Activated CD4-positive, CD25-positive, alpha-beta regulatory T cell treated with anti-CD3 and anti-CD28 coated beads, Interleukin-2, amount 50 U/mL, for 16 hours (primary cell): Measurements from ENCODE around the gene MAP3K10.
"Not testable (repeated sequence)": the region's sequence is repeated elsewhere in the genome, so short reads cannot be mapped to it uniquely, and the experiment has no call there.

Experiments
- DNase-seq: peaks from one replicate; pipeline ENCODE4 v3.0.0-alpha.2; 2020; ENCODE audit warnings: low read depth, low spot score

Gene MAP3K10

DNA sequence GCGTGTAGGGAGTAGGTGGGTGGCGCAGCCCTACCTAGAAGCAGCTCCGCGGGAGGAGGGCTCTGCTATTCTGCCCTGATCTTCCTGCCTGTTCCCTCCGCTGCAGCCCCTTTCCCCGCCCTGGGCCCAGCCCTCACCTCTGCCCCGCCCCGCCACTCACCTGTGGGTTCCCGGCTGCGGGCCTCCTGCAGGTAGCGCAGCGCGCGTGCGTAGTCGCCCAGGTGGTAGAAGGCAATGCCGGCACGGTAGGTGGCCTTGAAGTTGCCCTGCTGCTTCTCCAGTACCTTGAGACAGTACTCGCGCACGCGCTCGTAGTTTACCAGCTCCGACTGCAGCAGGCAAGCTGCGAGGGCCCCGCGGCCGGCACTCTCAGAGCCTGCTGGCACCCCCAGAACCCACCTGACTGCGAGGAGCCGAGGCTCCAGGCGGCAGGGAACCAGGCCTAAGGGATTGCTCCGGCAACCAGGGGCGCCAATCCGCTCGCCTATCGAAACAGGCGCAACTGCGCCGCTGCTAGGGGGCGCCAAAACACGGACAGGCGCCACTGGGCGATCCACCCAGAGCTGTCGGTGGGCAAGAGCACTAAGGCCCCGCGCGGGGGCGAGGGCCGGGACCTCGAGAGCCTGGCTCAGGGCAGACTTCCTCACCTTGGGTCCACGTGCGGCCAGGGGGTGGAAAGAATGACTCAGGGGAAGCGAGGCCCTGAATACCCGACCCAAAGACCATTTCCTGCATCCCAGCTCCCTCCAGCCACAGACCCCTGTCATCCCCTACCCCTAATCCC is 26.0 kb downstream of the MAP3K10 start:
- DNase-seq = no peak

DNA sequence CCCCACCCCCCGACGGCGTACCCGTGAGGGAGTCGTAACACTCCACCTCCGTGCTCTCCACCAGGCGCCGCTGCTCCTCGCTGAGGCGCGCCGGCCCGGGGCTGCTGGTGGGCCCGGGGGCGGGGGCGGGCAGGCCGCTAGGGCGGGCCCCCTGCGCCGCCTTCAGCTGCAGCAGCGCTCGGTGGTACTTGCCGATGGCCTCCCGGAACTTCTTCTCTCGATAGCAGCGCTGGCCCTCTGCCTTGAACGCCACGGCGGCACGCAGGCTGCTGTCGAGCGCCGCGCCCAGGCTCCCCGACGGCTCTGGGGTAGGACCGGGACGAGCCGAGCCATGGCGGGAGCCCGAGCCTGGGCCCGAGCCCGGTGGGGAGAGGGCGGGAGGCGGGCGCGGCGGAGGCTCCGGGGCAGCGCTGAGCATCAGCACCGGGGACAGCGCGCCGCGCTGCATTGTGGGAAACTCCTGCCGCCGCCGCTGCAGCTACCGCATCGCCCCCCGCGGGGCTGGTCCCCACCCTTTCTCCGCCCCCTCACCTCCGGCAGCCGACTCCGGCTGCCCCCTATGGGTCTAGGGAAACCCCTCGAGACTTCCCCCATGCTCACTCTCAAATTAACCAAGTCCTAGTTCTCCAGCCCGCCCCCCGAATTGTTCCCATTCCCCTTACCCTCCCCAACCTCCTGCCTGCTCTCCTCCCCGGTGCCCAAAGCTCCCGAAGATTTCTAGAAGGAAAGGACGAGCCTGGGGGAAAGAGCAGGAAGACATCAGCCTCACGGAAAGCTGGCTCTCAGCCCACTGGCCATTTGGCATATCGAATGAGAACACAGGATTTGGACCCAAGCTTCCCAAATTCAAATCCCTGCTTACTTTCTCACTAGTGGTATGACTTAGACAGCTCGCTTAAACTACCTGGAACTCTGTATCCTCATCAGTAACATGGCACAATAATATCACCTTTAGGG is 27.0 kb downstream of the MAP3K10 start, which contains the start of gene TTC9B:
Gene TTC9B (minus strand): TSS at position 451 of the 957 bp plus-strand sequence. CDS start 3 bp downstream, at position 448.
- DNase-seq = no peak

DNA sequence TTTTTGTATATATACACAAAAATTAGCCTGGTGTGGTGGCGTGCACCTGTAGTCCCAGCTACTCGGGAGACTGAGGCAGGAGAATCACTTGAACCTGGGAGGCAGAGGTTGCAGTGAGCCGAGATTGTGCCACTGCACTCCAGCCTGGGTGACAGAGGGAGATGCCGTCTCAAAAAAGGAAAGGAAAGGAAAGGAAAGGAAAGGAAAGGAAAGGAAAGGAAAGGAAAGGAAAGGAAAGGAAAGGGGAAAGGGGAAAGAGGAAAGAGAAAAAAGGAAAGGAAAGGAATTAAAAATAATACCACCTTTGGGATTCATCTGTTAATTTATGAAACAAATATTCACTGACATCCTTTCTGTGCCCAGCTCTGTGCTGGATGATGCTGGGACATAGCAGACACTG is 27.8 kb downstream of the MAP3K10 start:
- not testable (repeated sequence) for DNase-seq

DNA sequence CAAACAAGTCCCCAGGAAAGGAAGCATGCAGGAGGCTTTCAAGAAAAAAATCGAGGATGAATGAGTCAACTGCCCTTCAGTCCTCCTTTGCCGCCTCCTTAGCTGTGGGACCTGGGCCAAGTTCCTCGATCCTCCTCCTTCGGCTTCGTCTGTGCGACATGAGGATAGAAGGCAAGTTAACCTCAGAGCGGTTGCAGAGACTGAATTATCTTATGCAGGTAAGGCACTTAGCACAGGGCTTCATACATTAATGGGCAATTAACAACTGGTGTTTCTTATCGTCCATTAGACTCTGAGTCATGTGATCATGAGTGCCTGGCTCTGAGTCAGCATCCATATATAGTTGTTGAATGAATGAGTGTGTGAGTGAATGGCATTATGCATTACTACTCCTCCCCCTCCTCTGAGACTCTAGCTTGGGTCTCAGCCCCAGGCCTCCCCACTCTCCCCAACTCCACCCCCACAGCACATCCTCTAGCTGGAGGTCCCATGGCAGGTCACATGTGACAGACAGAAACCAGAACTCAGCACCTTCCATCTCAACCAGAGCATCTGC is 28.6 kb downstream of the MAP3K10 start:
- no peak for DNase-seq

DNA sequence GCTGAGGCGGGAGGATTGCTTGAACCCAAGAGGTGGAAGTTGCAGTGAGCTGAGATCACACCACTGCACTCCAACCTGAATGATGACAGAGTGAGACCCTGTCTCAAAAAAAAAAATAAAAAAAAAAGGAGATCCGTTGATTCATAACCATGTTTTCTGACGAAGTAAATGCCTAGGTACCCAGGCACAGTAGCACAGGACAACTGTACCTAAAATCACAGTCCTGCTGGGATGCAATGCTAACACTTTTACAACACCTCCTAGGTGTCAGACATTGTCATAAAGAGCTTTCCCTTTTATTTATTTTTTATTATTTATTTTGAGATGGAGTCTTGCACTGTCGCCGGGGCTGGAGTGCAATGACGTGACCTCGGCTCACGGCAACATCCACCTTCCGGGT is 29.4 kb downstream of the MAP3K10 start:
- DNase-seq = no peak

DNA sequence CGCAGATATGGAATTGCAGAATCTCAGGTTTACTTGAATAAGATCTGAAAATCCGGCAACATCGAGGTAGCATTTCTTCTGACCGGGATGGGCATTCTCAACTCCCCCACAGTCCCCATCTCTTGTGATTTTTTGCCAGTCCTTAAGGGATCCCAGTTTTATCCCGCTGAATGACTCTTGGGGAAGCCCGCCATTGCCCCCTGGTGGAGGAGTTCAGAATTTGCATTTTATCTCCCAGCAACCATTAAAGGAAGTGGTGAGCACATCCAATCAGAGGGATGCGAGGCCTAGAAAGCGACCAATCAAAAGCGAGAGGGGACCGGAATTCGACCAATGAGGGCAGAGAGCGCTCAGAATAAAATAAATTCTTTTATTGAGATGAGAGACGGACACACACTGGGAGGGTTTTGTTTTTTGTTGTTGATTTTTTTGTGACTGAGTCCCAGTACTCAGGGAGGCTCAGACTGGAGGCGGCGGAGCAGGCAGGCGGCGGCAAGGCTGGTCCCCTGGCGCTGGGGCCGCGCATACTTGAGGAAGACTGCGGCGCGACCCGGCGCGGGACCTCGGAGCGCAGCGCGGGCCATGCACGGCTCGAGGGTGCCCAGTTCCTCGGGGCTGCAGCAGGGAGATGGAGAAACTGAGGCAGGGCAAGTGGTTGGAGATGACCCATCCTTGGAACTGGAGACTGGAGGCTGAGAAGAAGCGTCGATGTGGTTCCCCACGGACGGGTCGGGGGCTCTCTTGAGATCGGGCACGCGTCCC is 30.8 kb downstream of the MAP3K10 start:
- peak; percentile 49 for DNase-seq

DNA sequence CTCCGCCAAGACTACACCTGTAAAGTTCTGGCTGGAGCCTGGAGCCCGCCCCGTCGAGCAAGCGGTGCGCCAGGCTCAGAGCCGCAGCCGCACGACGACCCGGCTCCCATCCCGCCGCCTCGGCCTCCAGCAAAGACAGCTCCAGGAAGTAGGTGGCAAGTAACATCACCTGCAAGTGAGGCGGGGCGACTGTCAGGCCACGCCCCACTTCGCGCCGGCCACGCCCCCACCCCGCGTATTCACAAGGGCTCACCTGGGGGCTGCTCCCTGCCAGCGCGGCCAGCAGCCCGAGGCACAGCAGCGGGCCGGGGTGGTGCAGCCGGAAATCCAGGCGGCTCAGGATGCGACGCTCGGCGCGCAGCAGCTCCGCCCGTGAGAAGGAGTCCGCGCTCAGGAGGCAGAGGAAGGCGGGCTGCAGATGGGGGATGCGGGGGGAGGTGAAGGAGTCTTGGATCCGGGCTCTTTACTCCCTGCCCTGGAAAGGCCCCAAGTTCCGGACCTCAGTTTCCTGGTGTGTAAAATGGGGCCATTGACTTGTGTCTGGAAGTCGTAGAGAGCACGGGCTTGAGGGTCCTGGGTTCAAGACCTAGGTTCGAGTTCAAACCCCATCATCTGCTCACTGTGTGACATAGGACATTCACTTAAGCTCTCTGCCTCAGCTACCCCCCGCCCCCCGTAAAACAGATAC is 32.1 kb downstream of the MAP3K10 start:
- no peak for DNase-seq

DNA sequence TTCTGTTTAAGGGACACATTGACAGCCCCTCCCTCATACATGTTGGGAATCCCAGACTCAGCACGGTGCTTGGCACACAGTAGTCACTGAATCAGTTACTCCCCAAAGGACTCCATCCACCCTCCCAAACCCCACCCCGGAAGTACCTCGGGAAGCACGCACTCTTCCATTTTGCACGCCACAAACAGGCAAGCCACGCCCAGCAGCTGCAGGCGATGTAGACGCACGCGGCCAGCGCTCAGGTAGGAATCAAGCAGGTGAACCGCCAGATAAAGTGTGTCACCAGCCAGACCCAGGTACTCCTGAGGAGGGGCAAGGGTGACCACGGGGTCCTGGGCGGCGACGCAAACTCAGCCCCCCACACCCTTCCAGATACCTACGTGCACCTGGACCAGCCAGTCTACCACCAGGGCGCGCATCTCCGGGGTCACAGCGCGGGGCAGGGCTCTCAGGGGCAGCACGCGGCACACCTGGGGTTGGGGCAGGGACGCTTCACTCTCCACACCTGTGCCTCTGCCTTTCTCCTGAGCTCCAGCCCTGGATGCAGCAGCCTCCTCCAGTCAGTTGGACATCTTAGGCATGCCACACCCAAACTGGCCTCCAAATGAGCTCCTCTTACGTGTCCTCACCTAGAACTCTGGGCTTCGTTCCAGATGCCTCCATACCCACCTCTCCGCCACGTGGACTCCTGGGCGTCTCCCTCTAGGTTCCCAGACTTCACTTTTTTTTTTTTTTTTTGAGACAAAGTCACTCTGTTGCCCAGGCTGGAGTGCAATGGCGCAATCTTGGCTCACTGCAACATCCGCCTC is 33.3 kb downstream of the MAP3K10 start:
- DNase-seq = no peak

DNA sequence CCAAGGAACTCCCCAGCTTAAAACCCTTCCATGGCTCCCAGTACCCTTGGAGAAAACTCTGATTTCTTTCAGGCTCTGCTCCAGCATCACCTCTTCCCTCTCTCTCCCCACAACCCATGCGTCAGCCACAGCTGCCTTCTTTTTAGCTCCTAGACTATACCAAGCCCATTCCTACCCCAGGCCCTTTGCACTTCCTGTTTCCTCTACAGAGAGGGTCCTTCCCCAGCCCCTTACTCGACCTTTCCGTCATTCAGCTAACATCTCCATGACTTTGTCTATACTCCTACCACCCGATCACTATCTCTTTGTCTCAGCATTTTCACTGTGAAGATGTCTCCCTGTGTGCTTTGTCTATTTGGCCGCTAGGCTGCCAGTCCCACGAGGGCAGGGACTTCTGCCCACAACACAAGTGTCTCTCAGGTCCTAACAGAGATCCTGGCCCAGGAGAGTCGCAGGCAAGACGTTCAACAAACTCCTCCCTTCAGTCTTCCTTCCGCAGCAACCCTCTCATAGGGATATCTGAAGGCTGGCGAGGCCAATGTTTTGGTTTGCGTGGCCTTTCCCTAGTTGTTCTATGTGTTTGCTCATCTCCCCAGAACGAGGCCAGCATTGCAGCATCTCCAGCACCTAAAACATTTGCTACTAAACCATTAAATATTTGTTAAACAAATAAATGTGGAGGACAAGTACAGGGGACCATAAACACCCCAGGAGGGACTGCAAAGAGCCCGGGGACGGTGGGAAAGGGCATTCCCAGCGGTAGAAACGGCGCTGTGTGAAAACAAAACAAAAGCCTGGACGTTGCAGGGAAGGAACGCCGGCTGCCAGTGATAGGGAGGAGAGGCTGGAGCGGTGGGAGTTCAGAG is 34.4 kb downstream of the MAP3K10 start:
- no peak for DNase-seq

DNA sequence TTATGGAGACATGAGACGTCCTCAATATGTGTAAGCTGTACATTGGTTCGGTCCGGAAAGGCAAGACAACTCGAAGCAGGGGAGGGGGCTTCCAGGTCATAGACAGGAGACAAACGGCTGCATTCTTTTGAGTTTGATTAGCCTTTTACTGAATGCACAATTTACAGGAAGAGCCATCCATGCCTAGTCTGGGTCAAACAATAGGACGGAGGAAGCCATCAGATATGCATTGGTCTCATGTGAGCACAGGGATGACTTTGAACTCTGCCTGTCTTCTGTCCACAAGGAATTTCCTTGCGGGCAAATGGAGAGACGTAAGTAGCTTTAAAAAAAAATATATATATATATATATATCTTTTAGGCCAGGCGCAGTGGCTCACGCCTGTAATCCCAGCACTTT is 37.1 kb downstream of the MAP3K10 start:
- no peak for DNase-seq

DNA sequence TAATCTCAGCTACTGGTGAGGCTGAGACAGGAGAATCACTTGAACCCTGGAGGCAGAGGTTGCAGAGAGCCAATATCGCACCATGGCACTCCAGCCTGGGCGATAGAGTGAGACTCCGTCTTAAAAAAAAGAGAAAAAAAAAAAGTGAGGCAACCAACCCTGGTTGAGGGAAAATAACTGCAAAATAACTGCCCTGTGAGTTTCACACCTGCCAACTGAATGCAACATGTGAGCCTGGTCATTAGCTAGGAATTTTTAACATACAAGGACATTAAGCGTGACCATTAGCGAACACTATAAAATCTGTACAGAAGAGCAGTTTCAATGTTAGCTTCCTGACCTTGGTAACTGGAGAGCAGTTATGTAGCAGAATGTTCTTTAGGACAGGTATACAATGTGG is 37.6 kb downstream of the MAP3K10 start:
- DNase-seq = no peak

DNA sequence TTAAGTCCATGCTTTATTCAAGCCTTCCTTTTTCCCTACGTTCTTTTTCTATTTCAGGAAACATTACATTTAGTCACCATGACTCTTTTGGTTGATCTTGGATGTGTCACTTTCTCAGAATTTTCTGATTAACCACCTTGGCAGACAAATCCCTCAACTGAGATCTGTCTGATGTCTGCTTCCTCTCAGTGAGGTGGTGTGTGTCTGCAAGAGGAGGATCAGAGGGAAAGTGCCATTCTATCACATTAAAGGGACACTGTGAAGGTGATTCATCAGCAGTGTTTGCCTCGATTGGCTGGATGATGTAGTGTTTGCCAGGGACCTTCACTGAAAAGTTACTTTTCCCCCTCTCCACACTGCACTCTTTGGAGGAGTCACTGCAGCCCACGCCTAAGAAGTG is 38.3 kb downstream of the MAP3K10 start:
- no peak for DNase-seq

DNA sequence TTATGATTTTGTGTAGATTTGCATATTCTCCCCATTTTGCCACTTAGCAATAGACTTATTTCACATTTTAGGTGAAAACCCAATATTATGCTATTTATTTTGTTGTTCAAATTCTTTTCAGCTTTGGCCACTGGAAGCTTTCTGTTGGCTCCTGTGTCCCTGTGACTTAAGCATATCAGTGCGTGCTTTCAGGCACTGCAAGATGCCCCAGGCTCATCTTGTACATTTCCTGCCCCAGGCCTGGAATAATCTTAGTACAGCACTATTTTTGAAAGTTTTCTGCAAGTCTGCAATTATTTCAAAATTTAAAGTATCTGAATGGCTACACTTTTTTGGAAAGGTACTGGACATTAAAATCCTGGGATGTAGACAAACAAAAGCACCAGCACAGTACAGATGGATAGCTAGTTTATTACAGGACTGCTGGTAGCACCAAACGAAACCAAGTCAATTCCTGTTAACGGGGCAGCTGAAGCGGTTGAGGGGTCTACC is 38.7 kb downstream of the MAP3K10 start:
- no peak for DNase-seq

DNA sequence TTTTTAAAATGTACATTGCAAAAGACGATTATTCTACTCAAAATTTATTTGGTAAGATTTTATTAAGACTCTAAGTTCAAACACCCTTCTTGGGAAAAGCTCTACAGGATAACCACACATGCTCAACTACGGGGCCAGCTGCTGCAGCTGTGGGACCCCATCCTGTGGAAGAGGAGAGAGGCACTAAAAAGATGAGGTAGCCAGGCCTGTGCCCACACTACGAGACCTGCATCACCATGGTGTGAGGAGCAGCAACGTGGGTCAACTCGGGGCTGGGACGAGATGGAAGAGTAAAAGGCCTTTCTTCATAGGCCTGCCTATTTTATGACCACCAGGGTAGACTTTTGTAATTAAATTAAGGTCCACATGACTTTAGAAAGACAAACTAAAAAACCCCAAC is 39.8 kb downstream of the MAP3K10 start:
- no peak for DNase-seq

DNA sequence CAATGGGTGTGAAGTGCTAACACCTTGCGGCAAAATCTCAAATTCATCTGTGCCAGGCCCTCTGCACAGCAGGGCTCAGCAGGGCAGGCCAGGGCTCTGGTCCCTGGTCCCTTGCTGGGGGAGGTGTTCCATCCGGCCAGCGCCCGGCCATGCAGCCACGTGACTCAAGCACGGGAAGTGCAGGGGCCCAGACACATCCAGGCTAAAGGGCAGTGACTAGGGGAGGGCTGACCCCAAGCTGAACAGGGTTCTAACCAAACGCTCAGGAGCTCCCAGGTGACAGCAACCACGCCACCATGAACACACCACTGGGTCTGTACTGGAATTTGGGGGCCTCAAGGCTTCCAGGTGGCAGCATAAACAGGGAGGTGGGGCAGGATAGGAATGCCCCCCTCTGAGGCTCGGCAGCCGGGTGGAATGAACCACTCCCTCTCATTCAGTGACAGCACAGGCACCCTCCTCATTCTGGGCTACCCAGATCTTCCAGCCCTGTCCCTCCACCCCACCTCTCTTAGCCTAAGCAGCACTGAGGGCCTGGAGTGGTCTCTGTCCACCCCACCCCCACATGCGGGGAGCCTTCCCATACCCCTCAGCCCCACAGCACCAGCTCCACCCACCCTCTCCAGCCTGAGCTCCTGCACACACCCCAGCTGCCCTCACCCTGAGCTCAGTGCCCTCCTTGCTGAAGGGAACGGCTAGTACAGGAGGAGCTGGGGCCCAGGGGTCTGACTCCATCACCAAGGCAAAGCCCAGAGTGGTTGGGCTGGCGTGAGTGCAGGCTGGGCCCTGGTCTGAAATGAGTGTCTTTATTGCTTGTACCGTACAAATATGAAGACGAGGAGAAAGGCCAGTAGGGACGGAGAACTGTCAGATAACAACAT is 40.6 kb downstream of the MAP3K10 start:
- no peak for DNase-seq

DNA sequence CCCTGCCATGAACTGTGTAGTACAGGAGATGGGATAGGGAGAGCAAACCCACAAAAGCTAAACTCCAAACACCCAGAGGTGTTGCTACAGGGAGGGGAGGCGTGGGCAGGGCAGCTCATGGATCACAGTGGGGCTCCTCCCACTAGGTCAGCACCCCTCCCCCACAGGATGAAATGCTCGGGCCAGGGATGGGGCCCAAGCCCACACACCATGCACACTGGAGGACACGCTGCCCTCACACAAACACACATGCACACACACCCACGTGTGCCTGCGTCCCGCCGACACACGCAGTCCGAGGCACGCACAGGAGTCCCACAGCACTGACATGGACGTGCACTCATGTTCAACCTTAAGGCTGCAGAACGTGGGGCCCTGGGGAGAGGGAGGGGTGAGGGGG is 41.3 kb downstream of the MAP3K10 start:
- no peak for DNase-seq

DNA sequence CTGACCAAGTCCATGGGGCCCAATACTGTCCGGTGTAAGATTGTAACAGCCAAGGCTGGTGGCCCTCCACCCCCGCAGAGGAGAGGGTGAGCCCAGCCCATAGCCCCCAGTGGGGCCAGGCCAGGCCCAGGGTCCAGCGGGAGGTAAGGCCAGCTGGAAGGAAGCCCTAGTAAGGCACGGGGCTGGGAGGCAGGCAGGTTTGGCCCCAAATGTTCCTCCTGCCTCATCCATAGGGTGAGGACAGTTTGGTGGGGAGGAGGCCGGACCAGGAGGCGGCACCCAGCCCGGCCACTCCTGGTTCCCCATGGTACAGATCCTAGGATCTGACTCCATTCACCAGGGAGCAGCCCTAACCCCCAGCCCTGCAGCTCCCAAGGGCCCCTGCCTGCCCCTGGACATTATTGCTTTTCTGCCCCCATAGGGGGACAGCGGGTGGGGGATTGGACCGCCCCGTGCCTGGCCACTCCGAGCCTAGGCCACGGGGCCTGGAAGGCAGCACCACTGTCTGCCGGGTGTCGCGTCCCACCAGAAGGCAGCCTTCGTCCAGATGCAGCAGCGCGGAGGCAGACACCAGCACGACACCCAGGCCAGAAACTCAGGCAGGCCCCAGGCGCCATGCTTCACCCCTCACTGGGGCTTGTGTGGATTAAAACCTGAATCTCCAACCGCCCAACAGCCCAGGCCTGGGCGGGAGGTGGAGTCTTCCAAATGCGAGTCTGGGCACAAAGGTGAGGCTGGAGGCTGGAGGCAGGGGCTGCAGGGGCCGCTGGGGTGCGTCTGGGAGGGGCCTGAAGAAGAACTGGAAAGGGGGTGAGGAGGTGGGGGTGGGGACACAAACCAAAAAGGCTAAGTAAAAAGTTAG is 42.0 kb downstream of the MAP3K10 start:
- DNase-seq = no peak
